K562 (cell line): ENCODE results near the gene CTNNB1.

Source experiments
- NFATC3 ChIP-seq: fragments of 450-650 bp; IDR thresholded peaks from 2 replicates; pipeline ENCODE4 v1.6.1; 2017; ENCODE audit warnings: mild to moderate bottlenecking
- RFX5 ChIP-seq: IDR thresholded peaks from 2 replicates; pipeline ENCODE4 v1.6.1; 2011; ENCODE audit warnings: low read depth, mild to moderate bottlenecking, improper control_type of control experiment, low read length
- TF ChIP-seq, protein P1 (sequence below): sonication (generic); formaldehyde crosslinking; IDR thresholded peaks from 2 replicates; pipeline ENCODE4 v1.8.1; 2023; ENCODE audit warnings: mild to moderate bottlenecking, missing genetic modification reagents
- TF ChIP-seq, protein P2 (sequence below), 3 experiments: IDR thresholded peaks in 2 of 3; conservative IDR thresholded peaks in 1 of 3; 2 replicates each; pipeline ENCODE4 v1.5.1; 2011 to 2012; ENCODE audit warnings: low read length in 3 of 3, mild to moderate bottlenecking in 3 of 3, control low read depth in 2 of 3, improper control_type of control experiment in 1 of 3, inconsistent platforms in 1 of 3, low read depth in 1 of 3, mixed read lengths in 1 of 3, moderate library complexity in 1 of 3; ENCODE audit not compliant: insufficient read depth in 2 of 3

DNA sequence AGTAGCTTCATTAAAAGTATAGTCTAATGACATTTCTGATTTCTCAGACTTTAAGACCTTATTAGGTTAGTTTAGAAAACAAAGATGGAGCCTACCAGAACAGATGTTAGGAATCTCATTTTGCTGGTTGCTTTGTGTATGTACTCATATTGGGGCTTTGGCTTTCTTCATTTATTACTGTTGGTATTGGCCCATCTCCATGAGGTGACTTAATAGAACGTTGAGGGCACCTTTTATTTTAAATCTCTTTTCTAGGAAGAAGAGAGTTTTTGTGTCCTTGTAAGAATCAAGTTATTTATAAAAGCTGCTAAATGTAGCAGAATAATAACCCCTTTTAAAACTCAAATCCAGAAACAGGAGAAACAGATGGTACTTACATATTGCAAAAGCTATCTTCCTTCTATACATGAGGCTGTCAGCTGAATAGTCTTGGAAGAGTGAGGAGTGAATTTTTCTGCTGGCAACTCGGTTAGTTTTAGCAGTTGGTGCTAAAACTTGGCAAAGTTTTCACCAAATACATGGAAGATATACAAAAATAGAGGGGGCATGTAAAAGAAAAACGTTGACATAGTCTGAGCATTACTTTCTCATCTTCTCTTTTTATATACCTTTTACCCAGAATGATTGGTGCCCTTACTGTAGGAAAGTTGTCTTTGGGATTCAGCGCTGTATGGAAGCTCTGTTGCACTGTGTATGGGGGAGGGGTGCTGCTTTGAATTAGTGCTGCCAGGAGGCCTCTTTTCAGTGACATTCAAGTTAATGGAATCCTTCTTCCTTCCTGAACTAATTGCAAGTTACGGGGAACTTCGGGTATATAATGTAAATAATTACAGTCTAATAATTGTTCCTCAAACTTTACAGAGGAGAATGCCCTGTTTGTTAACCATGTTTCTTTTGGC lies 35.8 kb downstream of the CTNNB1 start:
- TF ChIP-seq, protein P1, sequence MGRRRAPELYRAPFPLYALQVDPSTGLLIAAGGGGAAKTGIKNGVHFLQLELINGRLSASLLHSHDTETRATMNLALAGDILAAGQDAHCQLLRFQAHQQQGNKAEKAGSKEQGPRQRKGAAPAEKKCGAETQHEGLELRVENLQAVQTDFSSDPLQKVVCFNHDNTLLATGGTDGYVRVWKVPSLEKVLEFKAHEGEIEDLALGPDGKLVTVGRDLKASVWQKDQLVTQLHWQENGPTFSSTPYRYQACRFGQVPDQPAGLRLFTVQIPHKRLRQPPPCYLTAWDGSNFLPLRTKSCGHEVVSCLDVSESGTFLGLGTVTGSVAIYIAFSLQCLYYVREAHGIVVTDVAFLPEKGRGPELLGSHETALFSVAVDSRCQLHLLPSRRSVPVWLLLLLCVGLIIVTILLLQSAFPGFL (CRISPR knock-in tag), result no peak
- no peak for TF ChIP-seq RFX5
- TF ChIP-seq, protein P2, sequence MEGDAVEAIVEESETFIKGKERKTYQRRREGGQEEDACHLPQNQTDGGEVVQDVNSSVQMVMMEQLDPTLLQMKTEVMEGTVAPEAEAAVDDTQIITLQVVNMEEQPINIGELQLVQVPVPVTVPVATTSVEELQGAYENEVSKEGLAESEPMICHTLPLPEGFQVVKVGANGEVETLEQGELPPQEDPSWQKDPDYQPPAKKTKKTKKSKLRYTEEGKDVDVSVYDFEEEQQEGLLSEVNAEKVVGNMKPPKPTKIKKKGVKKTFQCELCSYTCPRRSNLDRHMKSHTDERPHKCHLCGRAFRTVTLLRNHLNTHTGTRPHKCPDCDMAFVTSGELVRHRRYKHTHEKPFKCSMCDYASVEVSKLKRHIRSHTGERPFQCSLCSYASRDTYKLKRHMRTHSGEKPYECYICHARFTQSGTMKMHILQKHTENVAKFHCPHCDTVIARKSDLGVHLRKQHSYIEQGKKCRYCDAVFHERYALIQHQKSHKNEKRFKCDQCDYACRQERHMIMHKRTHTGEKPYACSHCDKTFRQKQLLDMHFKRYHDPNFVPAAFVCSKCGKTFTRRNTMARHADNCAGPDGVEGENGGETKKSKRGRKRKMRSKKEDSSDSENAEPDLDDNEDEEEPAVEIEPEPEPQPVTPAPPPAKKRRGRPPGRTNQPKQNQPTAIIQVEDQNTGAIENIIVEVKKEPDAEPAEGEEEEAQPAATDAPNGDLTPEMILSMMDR (IDR thresholded peaks at IDR 0.05 in 2 of 3, conservative IDR thresholded peaks at IDR 0.05 in 1 of 3; ENCODE audit: insufficient read depth in 2 of 3, low read depth in 1 of 3, low read length in 3 of 3), result no peak
- no peak for TF ChIP-seq NFATC3
